AG09319 (cell line): ENCODE measurements around the gene LBX2.

Experiments
- DNase-seq: peaks from one replicate; pipeline ENCODE4 v3.0.0-alpha.2; 2010; ENCODE audit warnings: low read depth; ENCODE audit errors: extremely low read depth
- TF ChIP-seq, protein P1 (sequence below): IDR thresholded peaks from 2 replicates; pipeline ENCODE4 v1.5.1; 2011; ENCODE audit warnings: low read depth, mild to moderate bottlenecking, inconsistent platforms, low read length, moderate library complexity

The LBX2 gene

DNA sequence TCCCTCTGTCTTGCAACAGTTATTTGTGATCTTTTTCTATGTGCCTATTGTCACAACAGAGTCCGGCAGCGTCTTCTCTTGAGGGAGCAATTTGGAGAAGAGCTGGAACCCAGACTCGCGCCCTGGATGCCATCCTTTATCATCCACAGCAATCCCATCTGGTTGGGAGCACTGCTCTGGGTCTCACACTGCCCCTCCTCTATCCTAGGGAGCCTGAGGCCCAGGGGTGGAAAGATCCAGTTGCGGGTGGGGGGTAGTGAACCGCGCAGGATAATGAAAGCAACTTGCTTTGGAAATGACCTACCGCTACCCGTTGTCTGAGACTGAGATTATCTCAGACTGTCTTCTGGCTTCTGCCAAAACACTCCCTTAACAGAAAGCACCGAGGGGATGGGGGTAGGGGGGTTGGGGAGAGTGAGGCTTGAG lies 40.5 kb downstream of the LBX2 start:
- DNase-seq: no peak
- TF ChIP-seq, protein P1, sequence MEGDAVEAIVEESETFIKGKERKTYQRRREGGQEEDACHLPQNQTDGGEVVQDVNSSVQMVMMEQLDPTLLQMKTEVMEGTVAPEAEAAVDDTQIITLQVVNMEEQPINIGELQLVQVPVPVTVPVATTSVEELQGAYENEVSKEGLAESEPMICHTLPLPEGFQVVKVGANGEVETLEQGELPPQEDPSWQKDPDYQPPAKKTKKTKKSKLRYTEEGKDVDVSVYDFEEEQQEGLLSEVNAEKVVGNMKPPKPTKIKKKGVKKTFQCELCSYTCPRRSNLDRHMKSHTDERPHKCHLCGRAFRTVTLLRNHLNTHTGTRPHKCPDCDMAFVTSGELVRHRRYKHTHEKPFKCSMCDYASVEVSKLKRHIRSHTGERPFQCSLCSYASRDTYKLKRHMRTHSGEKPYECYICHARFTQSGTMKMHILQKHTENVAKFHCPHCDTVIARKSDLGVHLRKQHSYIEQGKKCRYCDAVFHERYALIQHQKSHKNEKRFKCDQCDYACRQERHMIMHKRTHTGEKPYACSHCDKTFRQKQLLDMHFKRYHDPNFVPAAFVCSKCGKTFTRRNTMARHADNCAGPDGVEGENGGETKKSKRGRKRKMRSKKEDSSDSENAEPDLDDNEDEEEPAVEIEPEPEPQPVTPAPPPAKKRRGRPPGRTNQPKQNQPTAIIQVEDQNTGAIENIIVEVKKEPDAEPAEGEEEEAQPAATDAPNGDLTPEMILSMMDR: no peak

DNA sequence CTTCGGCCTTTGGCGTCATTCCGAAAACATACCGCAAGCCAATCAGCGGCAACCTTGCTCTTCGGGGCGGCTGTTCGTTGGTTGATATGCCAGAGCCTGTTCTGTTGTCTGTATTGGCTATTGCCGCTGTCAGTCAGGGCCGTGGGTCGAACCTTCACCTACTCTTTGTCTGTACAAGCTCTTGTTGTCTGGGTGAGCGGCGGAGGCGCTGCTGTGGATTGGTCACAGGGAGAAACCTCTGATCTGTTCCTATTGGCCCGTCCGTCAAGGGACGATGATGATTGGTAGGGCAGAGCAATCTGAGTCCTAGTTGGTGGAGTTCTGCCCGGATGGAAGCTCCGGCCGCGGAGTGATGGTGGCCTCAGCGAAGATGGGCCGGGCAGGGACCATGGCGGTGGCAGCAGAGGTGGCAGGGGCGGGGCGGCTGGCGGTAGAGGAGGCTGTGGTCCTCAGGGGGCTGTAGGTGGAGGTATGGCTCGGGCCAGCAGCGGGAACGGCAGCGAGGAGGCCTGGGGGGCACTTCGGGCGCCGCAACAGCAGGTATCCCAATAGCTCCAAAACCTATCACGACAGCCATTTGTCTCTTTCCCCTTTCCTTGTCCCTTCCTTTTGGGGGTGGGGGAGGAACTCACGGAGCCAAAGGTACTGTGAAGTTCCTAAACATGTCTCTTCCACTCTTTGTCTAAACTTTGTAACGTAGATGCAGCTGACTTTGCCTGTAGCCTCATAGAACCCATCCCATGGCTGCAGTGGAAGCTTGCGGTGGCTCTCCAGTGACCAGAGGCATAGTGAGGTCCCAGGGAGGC lies 41.1 kb downstream of the LBX2 start, which contains the start of gene WBP1:
Gene WBP1 (plus strand): TSS at position 307 of the 806 bp plus-strand sequence. CDS start 165 bp downstream, at position 472.
- TF ChIP-seq, protein P1: no peak
- peak; percentile 100 for DNase-seq

DNA sequence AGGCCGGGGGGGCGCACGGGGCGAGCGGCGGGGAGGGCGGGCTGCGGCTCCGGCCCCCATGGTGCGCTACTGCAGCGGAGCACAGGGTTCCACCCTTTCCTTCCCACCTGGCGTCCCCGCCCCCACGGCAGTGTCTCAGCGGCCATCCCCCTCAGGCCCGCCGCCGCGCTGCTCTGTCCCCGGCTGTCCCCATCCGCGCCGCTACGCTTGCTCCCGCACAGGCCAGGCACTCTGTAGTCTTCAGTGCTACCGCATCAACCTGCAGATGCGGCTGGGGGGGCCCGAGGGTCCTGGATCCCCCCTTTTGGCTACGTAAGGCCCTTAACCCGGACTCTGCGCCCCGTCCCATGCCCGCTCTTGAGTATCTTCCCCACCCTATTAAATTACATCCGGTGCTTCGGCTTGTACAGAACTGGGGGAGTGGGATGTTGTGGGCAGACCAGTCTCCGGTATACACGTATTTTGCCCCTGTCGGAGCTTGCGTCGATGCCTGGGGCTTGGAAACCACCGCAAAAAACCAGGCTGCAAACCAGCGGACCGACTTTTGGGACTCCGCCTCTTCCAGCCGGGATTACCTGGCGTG lies 41.8 kb downstream of the LBX2 start:
- DNase-seq: no peak
- TF ChIP-seq, protein P1: no peak

DNA sequence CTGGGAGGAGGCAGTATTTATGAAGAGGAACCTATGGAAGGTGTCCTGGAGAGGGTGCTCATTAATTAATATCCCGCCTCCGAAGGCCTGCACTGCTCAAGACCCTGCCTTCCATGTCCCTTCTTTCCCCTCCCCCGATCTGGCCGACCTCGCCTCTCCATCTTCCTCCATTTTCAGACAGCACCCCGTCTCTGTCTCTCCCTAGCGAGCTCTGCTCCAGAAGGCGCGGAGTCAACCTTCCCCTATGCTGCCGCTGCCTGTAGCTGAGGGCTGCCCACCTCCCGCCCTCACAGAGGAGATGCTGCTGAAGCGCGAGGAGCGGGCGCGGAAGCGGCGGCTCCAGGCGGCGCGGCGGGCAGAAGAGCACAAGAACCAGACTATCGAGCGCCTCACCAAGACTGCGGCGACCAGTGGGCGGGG lies 42.3 kb downstream of the LBX2 start:
- DNase-seq: no peak
- TF ChIP-seq, protein P1: no peak

DNA sequence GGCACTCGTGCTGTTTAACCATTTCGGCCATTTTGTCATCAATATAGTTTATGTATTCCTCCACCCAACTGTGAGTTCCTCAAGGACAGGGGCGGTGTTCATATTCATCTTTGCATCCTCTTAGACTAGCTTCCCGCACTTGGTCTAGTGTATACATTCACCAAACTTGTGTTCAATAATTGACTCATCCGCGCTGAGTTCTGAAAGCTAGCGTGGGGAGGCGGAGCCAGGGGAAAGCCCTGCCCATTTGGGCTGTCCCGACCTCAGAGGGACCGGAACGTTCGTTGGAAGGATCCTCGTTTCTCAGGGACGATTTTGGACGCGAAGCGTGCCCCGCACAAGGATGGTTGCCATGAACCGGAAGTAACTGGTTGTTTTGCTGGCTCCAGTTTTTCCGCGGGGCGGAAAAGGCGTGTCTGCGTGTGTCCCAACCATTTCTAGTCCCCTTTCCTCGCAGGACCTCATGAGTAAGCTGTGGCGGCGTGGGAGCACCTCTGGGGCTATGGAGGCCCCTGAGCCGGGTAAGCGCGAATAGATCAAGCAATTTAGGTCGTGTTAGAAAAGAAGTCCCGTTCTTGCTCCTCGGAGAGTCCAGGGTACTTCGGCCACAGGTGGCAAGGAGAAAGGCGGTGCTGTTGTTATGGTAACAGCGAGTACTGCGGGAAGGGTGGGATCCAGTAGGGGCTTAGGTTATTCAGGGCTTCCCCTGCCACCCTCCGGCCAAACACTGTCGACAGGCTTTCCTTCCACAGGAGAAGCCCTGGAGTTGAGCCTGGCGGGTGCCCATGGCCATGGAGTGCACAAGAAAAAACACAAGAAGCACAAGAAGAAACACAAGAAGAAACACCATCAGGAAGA lies 44.5 kb downstream of the LBX2 start, which contains the start of gene INO80B:
Gene INO80B (plus strand): TSS at position 434 of the 858 bp plus-strand sequence. CDS start 30 bp downstream, at position 464.
- TF ChIP-seq, protein P1: no peak
- DNase-seq: peak; percentile 95

DNA sequence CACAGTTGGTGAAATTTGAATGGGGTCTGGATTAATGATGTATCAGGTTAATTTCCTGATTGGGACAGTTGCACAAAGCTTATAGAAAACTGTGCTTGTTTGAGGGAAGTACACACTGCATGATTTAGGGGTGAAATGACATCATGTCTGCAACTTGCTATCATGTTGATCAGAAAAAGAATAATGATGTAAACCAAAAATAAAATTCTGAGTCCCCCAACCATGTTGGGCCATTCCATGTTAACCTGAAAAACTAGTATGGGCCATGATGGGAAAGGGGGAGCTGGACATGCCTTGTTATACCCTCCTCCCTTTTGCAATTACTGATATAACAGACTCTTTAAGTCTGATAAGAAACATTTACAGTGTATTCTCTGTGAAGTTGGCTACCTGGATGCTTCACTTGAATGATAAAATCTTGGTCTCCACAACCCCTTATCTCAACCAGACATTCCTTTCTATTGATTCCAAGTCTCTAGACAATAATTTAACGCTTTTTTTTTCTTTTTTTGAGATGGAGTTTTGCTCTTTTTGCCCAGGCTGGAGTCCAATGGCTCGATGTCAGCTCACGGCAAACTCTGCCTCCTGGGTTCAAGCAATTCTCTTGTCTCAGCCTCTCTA lies 48.7 kb downstream of the LBX2 start:
- TF ChIP-seq, protein P1: no peak
- DNase-seq: no peak
